C4-2B (cell line): Measurements from ENCODE around the gene SLX4IP.

Experiments used
- H3K27ac ChIP-seq: fragments of 450-650 bp; 2 replicates; pipeline ENCODE4 v1.5.1; 2017
- CTCF ChIP-seq: fragments of 450-650 bp; conservative IDR thresholded peaks from 2 replicates; pipeline ENCODE4 v1.5.1; 2017; ENCODE audit warnings: mild to moderate bottlenecking
- ZFX ChIP-seq: fragments of 450-650 bp; IDR thresholded peaks from 2 replicates; pipeline ENCODE4 v1.6.1; 2017

Gene SLX4IP

GRCh38 chr20:10550204-10551118, 115.4 kb downstream of the SLX4IP start:
- peak overlapping the region; percentile 57 for H3K27ac ChIP-seq
- TF ChIP-seq CTCF (no peak), ZFX (no peak)

DNA sequence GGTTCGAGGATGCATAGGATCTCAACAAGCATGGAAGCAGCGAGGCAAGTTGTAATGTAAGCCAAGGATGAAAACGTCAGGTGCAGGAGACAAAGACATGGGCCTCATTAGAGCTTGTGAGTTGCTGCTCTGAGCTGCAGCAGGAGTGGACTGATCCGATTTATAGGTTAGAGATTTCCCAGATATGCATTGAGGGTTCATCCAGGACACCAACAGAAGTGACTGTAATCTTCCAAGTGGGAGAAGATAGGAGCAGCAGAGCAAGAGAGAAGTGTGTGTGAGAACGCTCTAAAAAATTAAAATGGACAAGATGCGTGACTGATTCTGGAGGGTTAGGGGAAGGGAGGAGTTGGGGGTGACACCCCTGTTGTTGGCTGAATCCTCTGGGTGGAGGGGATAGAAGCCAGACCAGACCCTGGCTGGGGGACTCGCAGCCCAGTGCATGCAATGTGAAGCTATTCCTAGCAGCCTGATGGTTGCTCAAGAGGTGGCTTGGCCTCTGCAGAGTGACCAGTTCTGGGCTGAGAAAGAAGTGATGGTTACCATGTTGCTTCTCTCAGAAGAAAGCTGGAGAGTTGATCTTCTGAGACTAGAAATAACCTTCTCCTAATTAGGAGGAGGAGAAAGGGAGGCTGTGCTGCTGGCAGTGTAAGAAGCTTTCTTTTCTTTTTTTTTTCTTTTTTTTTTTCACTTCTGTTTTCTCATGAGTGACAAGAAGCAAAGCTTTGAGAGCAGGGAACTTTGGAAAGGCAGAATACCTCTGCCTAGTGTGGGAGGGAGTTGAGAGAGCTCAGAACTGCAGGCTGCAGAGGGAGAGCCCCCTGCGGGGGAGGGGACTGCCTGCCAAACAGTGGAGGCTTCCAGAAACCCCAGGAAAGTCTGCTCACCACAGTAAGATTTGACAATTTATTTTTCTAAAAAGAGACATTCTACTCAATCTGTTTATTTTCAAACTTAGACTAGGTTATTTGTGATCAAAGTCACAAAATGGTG, 116.9 kb downstream of the SLX4IP start:
- TF ChIP-seq CTCF (no peak), ZFX (no peak)
- H3K27ac ChIP-seq = peak overlapping the region; percentile 19; the same call in 1 of the 2 replicates

GRCh38 chr20:10553326-10553984, 118.3 kb downstream of the SLX4IP start:
- no peak overlapping the region for H3K27ac ChIP-seq
- TF ChIP-seq CTCF = peak; percentile 86
- no peak for TF ChIP-seq ZFX

GRCh38 chr20:10554285-10554684, 119.2 kb downstream of the SLX4IP start:
- TF ChIP-seq ZFX (no peak), CTCF (no peak)
- no peak overlapping the region for H3K27ac ChIP-seq

GRCh38 chr20:10555393-10555792, 120.3 kb downstream of the SLX4IP start:
- no peak overlapping the region for H3K27ac ChIP-seq
- no peak for TF ChIP-seq ZFX
- no peak for TF ChIP-seq CTCF

DNA sequence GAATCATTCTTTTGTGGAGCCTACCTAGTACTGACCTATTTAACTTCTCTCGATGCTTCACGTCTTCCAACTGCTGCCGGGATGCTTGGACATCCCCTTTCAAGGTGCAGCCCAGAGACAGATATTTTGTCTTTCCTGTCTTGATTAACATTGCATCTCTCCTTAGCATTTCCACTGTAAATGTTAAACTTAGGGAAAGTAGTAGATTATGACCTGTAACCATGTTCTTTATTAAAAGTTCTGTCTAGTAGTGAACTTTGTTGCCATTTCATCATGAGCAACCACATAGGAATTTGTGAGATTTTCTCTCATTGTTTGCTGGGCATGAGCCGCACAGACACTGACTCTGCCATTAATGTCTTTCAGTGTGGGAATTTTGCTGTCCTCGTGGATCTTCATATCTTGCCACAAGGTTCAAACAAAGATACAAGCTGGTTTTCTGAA, 120.8 kb downstream of the SLX4IP start:
- TF ChIP-seq CTCF (no peak), ZFX (no peak)
- no peak overlapping the region for H3K27ac ChIP-seq
